ENCODE measurements around the gene SHISA6. TPM values are rescaled to one million over a fixed set of nuclear protein-coding genes. Genes with fewer than 3 reads are reported as not detected.
"Not testable (repeated sequence)": the region's sequence is repeated elsewhere in the genome, so short reads cannot be mapped to it uniquely, and the experiment has no call there.

Gene SHISA6
- total RNA-seq, 8 experiments from 2014 or later = 0.14 to 23.0 (median 7.9) TPM

DNA sequence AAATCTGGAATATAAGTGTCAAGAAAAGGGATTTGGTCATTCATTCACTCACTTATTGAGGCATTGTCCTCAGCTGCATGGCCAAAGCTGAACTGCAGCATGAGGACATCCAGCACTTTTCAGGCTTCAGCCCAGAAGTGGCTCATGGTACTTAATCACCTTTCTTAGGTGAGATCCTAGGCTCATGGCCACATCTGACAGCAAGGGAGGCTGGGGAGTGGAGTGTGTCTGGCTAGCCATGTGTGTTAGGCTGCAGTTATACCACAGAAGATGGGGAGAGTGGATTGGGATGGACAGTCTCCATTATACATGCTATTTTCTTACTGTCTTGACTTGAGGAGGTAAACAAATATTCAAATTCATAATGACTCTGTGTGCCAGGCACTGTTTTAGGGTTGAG is 68.8 kb downstream of the SHISA6 start:
- in situ Hi-C loops (cut with MboI; ENCODE audit: low pct_unique_long_range_greater_than_20kb in 2 of 9, low sequenced_read_pairs in 9 of 9, unreplicated experiment in 9 of 9) = no loop called here
- H3K4me3 ChIP-seq = no peak overlapping the region
- peaks cover 10 to 12% of the 10 kb centered on the region in 2 donors for H3K4me1 ChIP-seq (replicated peaks in 1 of 2)
- ATAC-seq (replicated peaks in 6 of 8) = no peak
- no peak overlapping the region for H3K27ac ChIP-seq

DNA sequence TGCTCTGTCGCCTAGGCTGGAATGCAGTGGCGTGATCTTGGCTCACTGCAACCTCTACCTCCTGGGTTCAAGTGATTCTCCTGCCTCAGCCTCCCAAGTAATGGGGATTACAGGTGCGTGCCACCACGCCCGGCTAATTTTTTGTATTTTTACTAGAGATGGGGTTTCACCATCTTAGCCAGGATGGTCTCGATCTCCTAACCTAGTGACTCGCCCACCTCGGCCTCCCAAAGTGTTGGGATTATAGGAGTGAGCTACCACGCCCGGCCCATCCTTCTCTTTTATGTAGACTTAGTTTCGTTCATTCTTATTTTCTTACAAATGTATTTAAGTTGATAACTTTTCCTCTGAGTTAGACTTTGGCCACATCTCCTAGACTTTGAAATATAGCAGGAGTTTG is 75.4 kb downstream of the SHISA6 start:
- in situ Hi-C loops (cut with MboI; ENCODE audit: low pct_unique_long_range_greater_than_20kb in 2 of 9, low sequenced_read_pairs in 9 of 9, unreplicated experiment in 9 of 9); ATAC-seq (replicated peaks in 6 of 8); H3K4me3 ChIP-seq; H3K4me1 ChIP-seq (replicated peaks in 1 of 2); H3K27ac ChIP-seq: not testable (repeated sequence)
- WGBS, 10 experiments = 22 to 100% (median 48%) methylated on average over 2 to 11 of the region's 11 CpGs

DNA sequence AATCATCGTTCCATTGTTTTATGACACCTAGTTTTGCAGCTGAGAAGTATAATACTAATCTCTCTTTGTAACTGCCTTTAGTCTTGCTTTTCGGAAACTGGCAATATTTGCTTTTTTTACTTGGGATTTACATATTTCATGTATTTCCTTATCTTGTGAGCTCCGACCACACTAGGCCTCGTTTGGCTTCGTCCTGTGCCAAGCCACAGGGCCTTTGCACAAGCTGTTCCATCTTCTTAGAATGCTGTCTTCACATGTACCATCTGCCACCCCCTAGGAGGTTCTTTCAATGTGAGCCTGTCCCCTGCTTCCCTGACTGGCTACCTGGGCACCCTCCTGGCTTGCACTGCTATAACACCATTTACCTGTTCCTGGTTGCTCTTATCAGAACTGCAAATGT is 77.2 kb downstream of the SHISA6 start:
- in situ Hi-C loops (cut with MboI; ENCODE audit: low pct_unique_long_range_greater_than_20kb in 2 of 9, low sequenced_read_pairs in 9 of 9, unreplicated experiment in 9 of 9) = no loop called here
- WGBS, 10 experiments = 0 to 100% (median 77%) methylated on average over 1 to 5 of the region's 5 CpGs
- no peak overlapping the region for H3K4me3 ChIP-seq
- no peak for ATAC-seq (replicated peaks in 6 of 8)
- no peaks in the 10 kb centered on the region for H3K4me1 ChIP-seq (replicated peaks in 1 of 2)
- H3K27ac ChIP-seq = no peak overlapping the region

DNA sequence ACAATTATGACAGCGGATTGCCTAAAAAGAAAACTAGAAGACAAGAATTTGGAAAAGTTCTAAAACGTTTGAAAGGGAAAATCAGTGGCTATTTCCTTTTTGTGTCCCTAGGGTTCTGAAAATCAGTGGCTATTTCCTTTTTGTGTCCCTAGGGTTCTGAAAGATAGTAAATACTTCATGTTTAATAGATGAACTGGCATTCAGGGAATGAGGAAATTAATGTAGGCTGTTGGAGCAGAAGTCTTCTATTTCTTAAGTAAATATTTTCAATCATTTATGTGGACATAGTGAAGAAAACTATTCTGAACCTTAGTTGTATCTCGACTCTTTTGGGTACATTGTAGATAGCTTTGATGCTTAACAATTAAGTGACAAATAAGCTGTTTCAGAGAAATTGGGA is 78.9 kb downstream of the SHISA6 start:
- no peak overlapping the region for H3K4me3 ChIP-seq
- H3K4me1 ChIP-seq (replicated peaks in 1 of 2) = no peaks in the 10 kb centered on the region
- no peak for ATAC-seq (replicated peaks in 6 of 8)
- H3K27ac ChIP-seq = no peak overlapping the region
- in situ Hi-C loops (cut with MboI; ENCODE audit: low pct_unique_long_range_greater_than_20kb in 2 of 9, low sequenced_read_pairs in 9 of 9, unreplicated experiment in 9 of 9) = no loop called here
- WGBS, 10 experiments = 8 to 89% (median 52%) methylated on average over 2 to 3 of the region's 3 CpGs

DNA sequence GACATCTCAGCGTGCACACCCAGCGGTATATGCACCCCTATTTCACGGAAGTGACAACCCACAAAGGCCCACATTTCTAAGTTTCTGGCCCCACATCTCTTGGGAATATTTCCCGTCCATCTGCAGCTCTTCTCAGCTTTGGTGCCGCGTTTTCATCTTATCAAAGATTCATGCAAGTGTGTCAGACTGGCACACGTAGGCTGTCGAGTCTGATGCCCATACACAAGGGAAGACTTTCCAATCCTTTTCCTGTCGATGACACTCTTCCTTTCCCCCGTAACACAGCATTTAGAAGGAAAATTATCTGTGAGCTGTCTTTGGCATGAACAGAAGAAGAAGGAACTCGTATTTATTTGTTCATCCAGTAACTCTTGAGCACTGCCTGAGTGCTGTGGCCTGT is 83.0 kb downstream of the SHISA6 start:
- Histone ChIP-seq H3K4me1 (replicated peaks in 1 of 2) (peaks cover 5 to 8% of the 10 kb centered on the region in 2 donors), H3K4me3 (no peak overlapping the region), H3K27ac (no peak overlapping the region)
- no peak for ATAC-seq (replicated peaks in 6 of 8)
- 13 to 97% (median 54%) methylated on average over 3 to 9 of the region's 11 CpGs; no CpG with 5 or more reads in 2 of the 10 experiments for whole genome bisulfite sequencing, 10 experiments
- in situ Hi-C loops (cut with MboI; ENCODE audit: low pct_unique_long_range_greater_than_20kb in 2 of 9, low sequenced_read_pairs in 9 of 9, unreplicated experiment in 9 of 9) = no loop called here

DNA sequence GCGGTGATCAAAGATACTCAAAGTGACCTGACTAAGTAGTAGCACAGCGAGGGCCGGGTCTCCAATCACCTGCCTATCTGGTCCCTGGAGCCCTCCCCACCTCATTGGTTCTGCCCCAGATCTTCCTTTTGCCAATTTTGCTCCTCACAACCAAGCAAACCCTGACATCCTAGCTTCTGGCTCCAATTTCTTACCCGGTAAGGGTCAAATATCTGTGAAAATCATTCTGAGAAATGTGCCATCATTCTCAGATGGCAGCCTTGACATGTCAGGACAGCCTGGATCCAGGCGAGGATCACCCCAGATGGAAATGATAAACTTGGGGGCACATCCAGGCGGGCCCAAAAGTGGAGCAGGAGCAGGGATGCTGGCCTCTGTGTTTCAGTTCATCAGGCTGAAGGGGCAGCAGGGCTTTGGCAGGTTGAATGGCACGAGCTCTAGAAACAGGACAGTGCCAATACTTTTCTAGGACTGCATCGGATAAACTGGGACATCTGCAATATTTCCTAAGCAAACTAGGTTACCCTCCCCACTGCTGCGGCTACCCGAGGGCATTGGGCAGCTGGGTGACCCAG is 83.9 kb downstream of the SHISA6 start:
- 3 to 100% (median 99%) methylated on average over 1 to 8 of the region's 10 CpGs; no CpG with 5 or more reads in 2 of the 10 experiments for whole genome bisulfite sequencing, 10 experiments
- no peak for ATAC-seq (replicated peaks in 6 of 8)
- no peak overlapping the region for H3K4me3 ChIP-seq
- peaks cover 15 to 18% of the 10 kb centered on the region in 2 donors for H3K4me1 ChIP-seq (replicated peaks in 1 of 2)
- no peak overlapping the region for H3K27ac ChIP-seq
- in situ Hi-C loops (cut with MboI; ENCODE audit: low pct_unique_long_range_greater_than_20kb in 2 of 9, low sequenced_read_pairs in 9 of 9, unreplicated experiment in 9 of 9) = no loop called here

DNA sequence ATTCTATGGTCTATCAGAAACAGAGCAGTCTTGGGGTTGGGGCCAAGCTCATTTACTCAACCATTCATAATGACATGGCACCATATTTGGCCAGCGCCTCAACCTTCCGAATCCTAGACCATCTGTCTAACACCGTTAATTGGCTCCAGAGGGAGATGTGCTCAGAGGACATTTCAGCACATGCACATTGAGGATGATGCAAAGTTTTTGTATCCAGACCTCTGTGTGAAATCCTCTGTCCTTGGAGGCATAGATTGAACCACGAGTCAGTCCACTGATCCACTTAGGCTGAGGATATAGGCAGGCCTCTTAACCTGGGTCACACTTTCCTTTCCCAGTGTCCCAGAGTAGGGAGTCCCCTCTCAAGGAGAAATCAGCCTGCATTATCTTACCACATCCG is 85.5 kb downstream of the SHISA6 start:
- no peak overlapping the region for H3K4me3 ChIP-seq
- H3K4me1 ChIP-seq (replicated peaks in 1 of 2) = peaks cover 29 to 33% of the 10 kb centered on the region in 2 donors
- in situ Hi-C loops (cut with MboI; ENCODE audit: low pct_unique_long_range_greater_than_20kb in 2 of 9, low sequenced_read_pairs in 9 of 9, unreplicated experiment in 9 of 9) = no loop called here
- no peak overlapping the region for H3K27ac ChIP-seq
- ATAC-seq (replicated peaks in 6 of 8) = no peak
- 0 to 100% (median 70%) methylated on average over 1 to 4 of the region's 5 CpGs; no CpG with 5 or more reads in 4 of the 10 experiments for WGBS, 10 experiments

DNA sequence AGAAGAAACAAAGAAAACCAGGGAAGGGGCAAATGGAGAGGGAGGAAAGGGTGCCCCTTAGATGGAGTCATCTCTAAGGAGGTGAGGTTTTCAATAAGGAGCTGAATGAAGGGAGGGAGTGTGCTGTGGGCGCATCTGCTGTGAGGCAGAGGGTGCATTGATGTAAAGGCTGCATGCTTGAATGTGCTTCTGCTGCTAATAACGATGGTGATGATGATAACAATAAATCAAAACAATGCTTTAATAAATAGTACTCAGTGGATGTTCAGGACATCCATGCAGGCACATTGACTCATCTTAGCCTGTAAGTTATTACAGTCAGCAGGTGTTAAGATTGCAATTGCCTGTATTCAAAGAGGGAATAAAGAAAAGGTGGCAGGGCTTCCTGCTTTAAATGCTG is 87.8 kb downstream of the SHISA6 start:
- Histone ChIP-seq H3K27ac (peak overlapping the region; percentile 7 to 47), H3K4me1 (replicated peaks in 1 of 2) (peaks cover 43 to 52% of the 10 kb centered on the region in 2 donors), H3K4me3 (no peak overlapping the region)
- in situ Hi-C loops (cut with MboI; ENCODE audit: low pct_unique_long_range_greater_than_20kb in 2 of 9, low sequenced_read_pairs in 9 of 9, unreplicated experiment in 9 of 9) = no loop called here
- WGBS, 10 experiments = 0 to 60% (median 39%) methylated on average over 1 to 2 of the region's 2 CpGs; no CpG with 5 or more reads in 1 of the 10 experiments
- peak in 4 of 8 experiments; percentile 45 to 73 (median 47) for ATAC-seq (replicated peaks in 6 of 8)

DNA sequence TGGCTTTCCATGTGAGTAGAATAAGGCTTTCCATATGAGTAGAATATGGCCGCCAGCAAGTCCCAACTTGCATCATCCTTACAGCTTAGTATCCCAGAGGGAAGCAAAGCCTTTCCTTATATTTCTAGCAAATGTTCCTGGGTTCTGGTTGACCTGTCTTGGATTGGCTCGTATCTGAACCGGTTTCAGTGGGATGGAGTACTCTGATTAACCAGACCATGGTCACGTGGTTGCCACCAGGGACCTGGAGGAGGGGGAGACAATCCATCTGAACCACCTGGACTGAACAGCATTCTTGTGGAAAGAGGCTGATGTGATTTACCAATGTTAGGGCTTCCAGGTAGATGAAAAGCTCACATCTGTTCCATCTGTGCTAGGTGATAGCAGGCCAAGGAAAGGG is 89.0 kb downstream of the SHISA6 start:
- no peak overlapping the region for H3K4me3 ChIP-seq
- H3K27ac ChIP-seq = peak overlapping the region; percentile 12 to 47
- no peak for ATAC-seq (replicated peaks in 6 of 8)
- in situ Hi-C loops (cut with MboI; ENCODE audit: low pct_unique_long_range_greater_than_20kb in 2 of 9, low sequenced_read_pairs in 9 of 9, unreplicated experiment in 9 of 9) = no loop called here
- H3K4me1 ChIP-seq (replicated peaks in 1 of 2) = peaks cover 43 to 52% of the 10 kb centered on the region in 2 donors
- 17 to 92% (median 40%) methylated on average over 1 to 4 of the region's 4 CpGs; no CpG with 5 or more reads in 3 of the 10 experiments for WGBS, 10 experiments

DNA sequence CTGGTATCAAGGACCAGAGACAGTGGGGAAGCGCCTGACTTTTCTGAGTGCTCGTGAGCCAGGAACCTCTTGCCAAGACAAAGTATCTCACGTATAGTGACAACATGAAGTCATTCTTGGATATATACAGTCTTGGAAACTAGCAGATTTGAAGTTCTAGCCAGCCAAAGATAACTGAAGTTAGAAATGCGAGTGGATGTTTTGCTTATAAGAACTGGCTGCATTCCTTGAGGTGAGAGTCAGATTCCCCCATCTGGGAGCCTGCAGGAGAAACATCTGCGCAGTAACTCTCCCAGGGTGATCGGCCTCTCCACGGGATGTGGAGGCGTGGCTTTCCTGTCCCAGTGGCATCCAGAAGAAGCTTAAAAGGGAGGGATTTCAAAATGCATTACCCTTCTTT is 89.8 kb downstream of the SHISA6 start:
- 10 to 61% (median 37%) methylated on average over 1 to 8 of the region's 8 CpGs; no CpG with 5 or more reads in 2 of the 10 experiments for WGBS, 10 experiments
- Histone ChIP-seq H3K27ac (peak overlapping the region in 1 of 2 donors; percentile 73), H3K4me1 (replicated peaks in 1 of 2) (peaks cover 43 to 52% of the 10 kb centered on the region in 2 donors), H3K4me3 (no peak overlapping the region)
- ATAC-seq (replicated peaks in 6 of 8) = peak in 1 of 8 experiments; percentile 56
- in situ Hi-C loops (cut with MboI; ENCODE audit: low pct_unique_long_range_greater_than_20kb in 2 of 9, low sequenced_read_pairs in 9 of 9, unreplicated experiment in 9 of 9) = no loop called here

DNA sequence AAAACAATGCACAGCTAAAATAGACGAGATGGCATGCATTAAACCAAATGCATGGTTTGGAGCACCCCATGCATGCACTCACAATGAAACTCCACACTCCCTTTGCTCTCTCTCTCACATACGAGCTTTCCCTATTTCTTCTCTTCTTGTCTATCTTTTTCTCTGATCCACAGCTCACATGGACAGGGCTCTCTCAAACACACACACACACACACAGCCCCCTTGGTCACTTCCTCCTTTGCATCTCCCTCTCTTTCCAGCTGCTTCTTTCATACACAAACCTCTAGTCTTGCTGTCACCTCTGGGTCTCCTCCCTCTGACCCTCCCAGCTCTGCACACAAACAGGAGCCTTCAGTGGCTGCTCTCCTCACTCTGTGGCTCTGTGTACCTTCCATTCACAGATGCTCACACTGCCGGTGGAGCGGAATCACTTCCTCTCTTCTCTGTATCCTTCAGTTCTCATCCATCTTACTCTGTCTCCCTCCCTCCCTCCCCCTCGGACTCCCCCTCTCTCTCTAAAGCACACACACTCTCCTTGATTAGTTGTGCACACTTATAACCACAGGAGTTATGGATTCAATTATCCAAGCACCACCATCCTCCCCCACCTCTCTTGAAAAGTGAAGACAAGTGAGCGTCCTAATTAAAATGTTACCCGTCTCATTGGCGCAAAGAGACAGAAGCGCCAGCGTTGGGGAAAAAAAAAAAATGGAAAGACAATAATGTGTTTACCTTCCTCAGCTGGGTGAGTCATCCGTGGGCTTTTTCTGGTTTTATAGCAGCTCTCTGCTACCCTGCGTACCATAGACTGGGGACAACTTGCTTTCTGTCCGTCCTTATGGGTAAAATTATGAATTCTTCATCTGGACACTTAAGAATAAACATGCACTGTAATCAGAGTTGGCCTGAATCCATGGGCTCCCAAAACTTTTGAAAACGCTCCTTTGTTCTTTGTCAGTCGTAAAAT is 90.8 kb downstream of the SHISA6 start:
- H3K27ac ChIP-seq = peak overlapping the region; percentile 70 to 73
- WGBS, 10 experiments = 2 to 63% (median 26%) methylated on average over 1 to 12 of the region's 15 CpGs
- peak overlapping the region in 4 of 5 donors; percentile 2 to 9 (median 6) for H3K4me3 ChIP-seq
- H3K4me1 ChIP-seq (replicated peaks in 1 of 2) = peaks cover 43 to 52% of the 10 kb centered on the region in 2 donors
- peak in 4 of 8 experiments; percentile 81 to 89 (median 86) for ATAC-seq (replicated peaks in 6 of 8)
- in situ Hi-C loops (cut with MboI; ENCODE audit: low pct_unique_long_range_greater_than_20kb in 2 of 9, low sequenced_read_pairs in 9 of 9, unreplicated experiment in 9 of 9) = no loop called here

DNA sequence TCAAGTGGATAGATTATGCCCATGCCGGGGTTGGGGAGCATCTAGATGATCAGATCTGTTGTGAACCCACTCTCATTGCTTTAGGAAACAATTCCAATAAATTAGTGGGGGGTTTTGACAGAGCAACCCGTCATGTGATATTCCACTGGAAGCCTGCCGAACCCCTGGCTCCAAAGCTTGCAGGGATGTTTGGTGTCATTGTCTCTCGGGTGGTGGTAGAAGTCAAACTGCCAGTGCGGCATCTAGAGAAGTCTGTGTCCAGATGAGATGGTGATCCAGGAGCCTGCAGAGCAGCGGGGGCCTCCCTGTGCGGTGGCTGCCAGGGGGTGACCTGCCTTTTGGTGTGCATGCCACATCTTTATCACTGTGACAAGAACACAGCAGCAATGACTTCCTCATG is 91.7 kb downstream of the SHISA6 start:
- peaks cover 43 to 52% of the 10 kb centered on the region in 2 donors for H3K4me1 ChIP-seq (replicated peaks in 1 of 2)
- ATAC-seq (replicated peaks in 6 of 8) = no peak
- peak overlapping the region; percentile 49 to 67 for H3K27ac ChIP-seq
- in situ Hi-C loops (cut with MboI; ENCODE audit: low pct_unique_long_range_greater_than_20kb in 2 of 9, low sequenced_read_pairs in 9 of 9, unreplicated experiment in 9 of 9) = no loop called here
- no peak overlapping the region for H3K4me3 ChIP-seq
- WGBS, 10 experiments = 8 to 95% (median 48%) methylated on average over 1 to 4 of the region's 7 CpGs; no CpG with 5 or more reads in 1 of the 10 experiments

DNA sequence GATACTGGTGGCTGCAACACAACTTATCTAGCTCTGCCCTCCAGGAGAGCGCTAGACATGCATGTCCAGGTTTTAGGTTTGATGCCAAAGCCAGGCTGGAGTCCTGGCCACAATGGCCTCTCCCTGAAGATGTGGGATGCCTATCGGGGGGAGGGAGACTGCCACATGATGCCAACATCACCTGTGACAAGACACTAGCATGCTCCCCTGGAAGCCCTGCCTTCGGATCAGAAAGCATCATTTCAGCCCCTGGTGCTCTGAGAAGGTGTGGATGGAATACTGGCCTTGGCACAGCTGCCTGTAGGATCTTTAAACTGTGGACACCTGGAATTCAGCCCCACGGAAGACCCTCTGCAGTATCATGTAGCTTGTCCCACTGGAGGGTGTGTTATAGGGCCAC is 93.5 kb downstream of the SHISA6 start:
- Histone ChIP-seq H3K4me3 (no peak overlapping the region), H3K27ac (no peak overlapping the region), H3K4me1 (replicated peaks in 1 of 2) (peaks cover 35 to 42% of the 10 kb centered on the region in 2 donors)
- ATAC-seq (replicated peaks in 6 of 8) = no peak
- in situ Hi-C loops (cut with MboI; ENCODE audit: low pct_unique_long_range_greater_than_20kb in 2 of 9, low sequenced_read_pairs in 9 of 9, unreplicated experiment in 9 of 9) = no loop called here
- 0 to 100% (median 87%) methylated on average over 1 to 3 of the region's 4 CpGs; no CpG with 5 or more reads in 6 of the 10 experiments for WGBS, 10 experiments
